ENCODE data around the gene HEG1.

HEG1 gene

DNA sequence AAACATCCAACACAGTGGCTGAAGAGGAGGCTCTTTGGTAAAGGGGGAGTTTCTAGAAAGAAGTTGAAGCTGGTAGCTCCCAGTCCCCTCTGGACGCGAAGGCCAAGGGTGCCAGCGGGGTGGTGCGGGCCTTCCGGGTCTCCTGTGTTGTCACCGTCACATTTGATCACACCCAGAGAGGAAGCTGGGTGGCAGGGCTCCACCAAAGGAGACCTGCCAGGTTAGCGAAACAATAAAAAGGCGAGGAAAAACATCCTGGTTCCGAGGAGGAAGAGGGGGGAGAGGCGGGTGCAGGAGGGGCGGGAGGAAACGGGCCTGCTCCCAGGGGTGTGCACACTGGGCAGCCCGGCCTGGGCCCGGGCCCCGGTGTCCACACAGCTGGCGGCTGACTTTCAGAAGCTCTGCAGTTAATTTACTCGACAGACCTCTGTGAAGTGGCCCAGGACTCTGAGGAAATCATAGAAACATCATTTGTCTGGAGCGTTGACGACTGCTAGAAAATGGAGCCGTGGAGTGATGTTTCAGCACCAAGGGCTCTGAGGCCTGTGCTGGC lies 12.1 kb downstream of the HEG1 start:
- no peak for FAIRE-seq

DNA sequence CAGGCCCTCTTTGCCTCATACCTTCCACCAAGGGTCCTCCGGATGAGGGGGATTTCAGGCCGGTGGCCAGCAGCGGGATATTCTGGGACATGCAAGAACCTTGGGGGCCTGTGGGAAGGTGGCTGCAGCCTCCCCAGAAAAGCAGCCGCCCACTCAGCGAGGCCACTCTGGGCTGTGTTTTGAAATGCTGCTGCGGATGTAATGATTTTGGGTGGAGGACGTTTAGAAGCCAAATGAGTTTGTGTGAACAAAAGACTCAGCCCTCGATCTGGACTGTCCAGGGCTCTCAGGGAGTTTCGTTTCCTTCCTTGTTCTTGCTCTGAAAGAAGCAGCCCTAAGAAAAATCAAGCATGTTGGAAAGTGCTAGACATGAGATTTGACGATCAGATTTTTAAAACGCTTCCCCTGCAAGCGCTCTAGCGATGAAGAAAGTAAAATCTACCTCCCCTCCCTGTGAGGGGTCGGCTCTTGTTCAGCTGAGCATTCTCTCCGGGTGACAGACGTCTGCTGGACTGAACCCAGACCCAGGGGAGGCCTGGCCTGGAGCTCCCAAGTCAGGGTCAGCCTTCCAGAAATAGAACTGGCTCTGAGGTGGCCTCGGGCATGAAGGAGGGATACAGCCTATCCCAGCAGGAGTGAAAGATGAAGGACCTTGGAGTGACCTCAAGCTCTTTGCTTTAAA lies 12.9 kb downstream of the HEG1 start:
- no peak for FAIRE-seq

DNA sequence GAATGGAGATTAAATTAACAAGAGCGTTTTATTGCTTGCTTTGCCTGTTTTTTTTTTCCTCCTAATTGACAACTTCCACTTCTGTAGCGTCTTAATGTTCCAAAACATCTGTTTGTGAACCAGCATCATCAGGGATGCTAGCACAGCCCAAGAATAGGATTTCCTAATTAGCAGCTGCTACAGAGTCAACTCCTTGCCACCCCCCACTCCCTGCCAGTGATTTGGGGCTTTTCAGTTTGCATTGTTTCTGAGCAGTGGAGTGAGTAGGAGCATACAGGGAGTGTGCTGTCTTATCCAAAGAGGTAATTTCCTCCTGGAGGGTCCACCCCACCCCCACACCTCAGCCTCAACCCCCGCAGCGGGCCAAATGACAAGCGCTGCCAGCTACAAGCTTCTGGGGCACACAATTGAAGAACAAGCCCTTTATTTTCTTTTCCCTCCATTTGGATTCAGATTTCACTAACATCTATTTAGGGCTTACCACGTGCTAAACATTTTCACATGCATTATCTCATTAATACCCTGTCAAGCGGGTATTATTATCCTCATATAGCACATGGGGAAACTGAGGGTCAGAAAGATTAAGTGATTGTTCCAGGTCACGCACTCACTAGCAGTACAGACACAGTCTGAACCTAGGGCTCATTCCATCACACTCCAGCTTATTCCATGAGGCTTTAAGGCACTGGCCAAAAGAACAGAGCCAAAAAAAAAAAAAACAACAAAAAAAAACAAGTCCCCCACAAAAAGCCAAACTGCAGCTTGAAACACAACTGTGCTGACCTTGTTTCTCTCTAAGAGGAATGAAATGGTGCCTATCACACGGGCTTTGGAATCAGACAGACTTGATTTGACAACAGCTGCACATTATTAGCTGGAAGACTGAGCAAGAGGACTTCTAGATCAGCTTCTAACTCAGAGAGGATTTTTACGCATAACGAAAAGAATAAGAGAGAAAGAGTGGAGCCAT lies 16.4 kb downstream of the HEG1 start:
- FAIRE-seq, result no peak

DNA sequence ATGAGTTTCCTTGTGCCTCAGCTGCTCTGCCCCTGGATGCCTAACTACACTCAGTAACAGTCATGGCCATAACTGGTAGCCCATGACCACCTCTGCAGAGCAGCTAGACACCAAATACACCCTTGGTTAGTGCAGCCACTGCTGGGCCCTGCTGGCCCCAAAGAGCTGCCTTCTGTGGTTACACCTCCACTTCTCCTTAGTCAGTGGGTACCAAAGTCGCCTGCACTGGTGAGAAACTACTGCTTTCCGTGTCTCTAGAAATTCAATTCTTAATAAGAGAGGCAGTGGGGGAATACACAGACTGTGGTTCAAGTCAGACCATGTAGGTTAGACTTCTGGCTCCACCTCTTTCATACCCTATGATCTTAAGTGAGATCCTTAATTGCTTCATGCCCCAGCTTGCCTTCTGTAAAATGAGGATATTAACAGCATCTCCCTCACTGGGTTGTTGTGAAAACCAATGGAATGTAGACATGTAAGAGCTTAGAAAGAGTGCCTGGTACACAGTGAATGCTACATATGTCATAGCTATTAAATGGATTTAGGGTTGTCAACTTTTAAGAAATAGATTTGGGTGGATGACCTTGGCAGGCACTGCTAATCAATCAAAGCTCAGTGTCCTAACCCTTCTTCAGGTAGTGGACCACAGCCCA lies 18.2 kb downstream of the HEG1 start:
- no peak for FAIRE-seq

DNA sequence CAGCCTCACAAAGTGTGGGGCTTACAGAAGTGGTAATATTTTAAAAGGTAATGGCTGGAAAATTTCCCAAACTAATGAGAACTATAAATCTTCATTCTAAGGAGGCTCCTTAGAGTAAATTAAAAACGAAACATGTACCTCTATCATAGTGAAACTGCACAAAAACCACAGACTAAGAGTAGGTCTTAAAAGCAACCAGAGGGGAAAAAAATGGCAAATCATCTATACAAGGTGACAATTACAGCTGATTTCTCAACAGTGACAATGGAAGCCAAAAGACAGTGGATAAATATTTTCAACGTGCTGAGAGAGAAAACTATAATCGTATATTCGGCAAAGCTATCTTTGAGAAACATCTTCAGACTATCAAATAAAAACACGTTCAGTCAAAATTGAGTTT lies 20.6 kb downstream of the HEG1 start:
- FAIRE-seq, result no peak

DNA sequence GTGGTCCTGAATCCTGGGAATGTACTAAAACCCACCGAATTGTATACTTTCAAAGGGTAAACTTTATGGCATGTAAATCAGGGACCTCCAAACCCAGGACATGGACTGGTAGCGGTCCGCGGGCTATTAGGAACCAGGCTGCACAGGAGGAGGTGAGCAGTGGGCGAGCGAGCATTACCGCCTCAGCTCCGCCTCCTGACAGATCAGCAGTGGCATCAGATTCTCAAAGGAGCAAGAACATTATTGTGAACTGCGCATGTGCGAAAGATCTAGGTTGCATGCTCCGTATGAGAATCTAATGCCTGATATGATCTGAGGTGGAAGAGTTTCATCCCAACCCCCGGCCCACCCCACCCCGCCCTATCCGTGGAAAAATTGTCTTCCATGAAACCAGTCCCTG lies 22.2 kb downstream of the HEG1 start:
- FAIRE-seq, result no peak

DNA sequence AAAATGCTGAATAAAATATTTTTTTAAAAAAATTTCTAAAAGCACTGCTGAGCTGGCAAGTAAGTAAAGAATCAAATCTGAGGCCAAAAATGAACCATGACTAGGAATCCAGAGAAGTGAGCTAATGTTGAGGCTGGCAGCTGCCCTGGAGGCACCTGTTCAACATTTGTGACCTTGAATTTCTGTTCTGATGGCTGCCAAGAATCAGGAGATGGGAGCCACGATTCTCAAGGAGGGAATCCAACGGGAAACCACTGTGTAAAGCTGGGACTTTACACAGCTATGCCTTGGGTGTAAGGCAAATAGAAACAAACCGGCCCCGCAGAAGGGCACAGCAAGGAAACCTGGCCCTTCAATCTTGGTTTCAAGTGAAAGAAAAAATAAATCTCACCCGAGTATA lies 22.7 kb downstream of the HEG1 start:
- FAIRE-seq, result no peak

DNA sequence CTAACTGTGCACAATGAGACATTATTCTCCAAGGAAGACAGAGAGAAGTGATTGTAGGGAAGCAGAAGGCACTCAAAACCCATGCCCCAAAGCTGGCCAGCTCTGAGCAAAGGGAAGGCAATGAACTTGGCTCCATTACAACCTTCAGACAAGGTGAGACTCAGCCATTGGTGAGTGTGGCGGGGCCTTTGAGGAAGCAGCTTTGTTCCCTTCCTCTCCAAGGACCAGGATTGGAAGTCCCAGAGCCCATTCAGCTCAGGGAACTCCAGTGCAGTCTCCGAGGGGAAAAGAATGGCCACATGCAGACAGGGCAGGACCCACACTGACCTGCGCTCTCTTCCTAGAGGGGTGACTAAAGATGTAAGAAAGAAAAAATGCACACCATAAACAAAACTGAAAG lies 23.1 kb downstream of the HEG1 start:
- no peak for FAIRE-seq

DNA sequence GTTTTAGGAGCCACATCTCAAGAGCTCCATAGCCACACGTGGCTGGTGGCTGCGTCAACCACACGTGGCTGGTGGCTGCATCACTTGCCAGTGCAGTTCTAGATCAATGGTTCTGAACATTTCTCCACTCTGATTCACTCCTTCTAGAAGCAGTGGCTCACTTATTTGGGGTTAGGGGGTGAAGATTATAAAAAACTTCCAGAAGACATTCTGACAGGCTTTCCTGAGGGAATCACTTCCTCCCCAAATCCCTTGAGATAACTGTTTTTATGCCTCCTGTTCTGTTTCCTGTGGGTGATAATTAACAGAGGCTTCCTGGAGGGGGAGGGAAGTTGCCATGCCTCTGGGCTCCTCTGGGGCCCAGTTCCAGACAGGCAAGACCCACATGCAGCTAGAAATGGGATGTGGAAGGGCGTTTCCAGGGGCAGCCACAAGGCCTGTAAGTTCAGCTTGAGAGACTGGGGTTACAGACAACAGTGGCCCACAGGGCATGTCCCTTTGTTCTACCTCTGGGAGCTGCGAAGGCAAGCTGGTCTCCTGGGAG lies 23.6 kb downstream of the HEG1 start:
- FAIRE-seq, result no peak

DNA sequence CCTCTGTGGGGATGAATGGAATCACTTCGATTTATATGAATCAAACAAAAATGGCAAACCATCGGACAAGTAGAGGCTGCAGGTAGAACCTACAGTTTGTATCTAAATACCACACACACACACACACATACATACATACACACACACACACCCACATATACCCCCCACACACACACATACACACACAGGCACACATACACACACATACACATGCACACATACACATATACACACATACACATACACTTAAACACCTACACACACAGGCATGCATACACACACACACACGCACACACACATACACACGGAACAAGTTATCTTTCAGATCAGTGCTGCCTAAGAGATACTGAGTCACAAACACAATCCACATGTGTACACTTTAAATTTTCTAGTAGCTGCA lies 24.3 kb downstream of the HEG1 start:
- no peak for FAIRE-seq

DNA sequence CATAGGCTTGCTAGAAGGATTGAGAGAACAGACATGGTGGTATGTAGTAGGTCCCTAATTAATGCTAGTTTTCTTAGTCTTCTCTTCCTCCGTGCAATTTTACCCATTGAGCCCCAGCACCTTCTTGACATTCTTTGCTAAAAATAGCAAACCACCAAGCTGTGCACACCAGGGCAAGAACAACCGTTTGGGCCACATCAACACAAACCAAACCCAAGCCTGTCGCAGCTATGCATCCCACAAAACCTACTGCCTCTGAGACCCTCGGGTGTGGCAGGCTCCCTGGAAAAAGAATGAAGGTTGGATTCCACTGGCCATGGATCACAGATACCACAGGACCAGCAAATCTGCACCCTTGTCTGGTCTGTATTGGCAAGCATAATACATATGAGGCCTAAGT lies 27.1 kb downstream of the HEG1 start:
- FAIRE-seq, result no peak

DNA sequence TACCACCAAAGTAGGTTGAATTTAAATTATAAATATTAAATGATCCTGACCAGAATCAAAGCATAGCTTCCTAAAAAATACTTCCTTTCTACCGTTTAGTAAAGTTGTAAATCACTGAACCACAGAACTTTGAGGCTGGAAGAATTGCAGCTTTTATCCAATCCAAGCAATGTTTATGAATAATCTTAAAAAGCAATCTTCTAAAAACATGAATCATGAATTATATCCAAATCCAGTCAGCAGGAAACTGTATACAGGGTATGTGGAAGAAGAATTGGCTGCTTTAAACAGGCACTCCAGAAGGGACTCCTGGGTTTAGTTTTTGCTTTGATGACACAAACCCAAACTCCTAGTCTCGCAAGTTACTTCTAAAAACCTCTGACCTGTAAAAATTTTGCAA lies 30.2 kb downstream of the HEG1 start:
- no peak for FAIRE-seq

DNA sequence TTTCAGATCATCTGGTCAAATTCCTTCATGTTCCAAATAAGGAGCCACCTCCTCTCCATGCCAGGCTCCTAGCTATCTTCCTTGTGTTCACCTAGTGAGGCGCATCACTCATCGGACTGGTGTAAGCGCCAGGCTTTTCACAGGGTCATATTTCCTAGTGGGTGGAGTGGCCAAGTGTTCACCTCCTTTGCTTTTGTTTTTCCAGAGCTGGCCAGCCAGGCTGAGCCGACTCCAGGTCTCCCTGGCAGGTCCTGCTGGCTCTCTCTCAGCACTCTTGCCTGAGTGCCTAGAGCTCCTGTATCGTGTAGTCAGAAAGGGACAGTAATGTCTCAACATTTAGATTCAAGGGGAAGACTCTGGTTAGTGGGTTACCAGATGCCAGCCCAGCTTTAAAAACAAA lies 31.0 kb downstream of the HEG1 start:
- FAIRE-seq, result no peak

DNA sequence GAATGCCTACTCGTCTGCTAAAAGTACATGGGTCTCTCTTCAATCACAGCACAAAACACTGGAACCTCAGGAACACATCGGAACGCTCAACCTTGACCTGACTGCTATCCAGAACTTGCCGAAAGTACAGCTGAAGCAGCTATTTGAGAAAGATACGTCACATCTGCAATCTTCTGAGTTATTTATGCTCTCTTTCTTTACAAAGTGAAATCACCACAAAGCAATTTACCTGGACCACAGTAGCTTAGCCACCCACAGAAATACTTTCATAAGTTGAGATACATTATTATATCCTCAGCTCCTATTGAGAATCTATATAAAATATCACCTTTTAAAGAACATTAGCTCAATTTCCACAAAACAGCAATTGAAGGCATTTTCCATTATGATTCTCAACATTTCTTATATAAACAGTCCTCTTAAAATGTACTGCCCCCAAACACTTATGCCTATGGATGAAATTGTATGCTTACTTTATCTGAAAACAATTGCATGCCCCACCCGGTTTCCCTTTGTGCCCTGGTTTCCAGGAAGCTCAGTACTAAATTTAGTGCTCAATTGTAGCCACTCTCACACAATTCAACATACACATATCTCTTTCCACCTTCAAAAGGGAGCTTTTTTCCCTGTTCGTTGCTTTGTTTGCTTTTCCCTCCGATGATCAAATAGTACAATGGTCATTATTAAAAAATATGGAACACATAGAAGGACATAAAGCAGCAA lies 31.8 kb downstream of the HEG1 start:
- no peak for FAIRE-seq

DNA sequence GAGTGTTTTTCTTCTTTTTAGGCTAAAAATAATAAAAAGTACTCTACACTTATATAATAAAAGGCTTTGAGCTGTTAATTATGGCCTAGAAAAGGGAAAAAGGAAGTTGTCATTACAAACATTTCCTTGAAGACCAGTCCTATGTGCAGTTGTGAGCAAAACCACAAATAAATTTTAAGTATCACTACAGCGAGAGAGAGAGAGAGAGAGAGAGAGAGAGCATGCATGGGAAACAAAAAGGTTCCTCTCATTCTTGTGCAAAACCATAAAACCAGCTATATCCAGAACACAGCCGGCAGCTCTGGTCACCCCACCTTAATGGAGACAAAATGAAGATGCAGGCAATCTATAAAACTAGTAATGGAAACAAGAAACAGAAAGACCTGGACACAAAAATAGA lies 33.6 kb downstream of the HEG1 start:
- FAIRE-seq, result no peak

DNA sequence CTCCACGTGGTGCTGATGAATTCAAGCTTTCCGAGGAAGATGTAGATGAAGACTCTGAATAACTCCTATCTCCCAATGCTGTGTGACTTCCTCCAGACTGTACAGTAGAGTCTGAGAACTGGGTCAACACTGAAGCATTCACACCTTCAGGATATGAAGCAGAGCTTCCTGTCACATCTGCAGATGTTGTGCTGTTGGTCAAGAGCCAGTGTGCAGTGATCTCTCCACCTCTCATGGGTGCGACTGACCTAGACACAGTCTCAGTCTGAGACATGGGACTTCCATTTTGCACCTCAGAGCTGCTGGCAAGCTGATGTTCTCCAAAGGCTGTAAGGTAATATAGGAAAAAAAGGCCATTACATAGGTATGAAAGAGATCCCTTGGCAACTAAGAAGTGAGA lies 36.5 kb downstream of the HEG1 start:
- no peak for FAIRE-seq

DNA sequence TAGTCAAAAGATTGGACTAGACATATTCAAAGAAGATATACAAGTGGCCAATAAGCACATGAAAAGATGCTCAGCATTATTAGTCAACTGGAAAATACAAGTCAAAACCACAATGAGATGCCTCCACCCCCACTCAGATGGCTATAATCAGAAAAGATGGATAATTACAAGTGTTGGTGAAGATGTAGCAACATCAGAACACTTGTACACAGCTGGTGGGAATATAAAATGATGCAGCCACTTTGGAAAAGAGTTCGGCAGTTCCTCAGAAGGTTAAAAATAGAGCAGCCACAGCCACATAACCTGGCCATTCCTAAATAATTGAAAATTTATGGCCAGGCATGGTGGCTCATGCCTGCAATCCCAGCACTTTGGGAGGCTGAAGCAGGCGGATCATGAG lies 38.4 kb downstream of the HEG1 start:
- no peak for FAIRE-seq

DNA sequence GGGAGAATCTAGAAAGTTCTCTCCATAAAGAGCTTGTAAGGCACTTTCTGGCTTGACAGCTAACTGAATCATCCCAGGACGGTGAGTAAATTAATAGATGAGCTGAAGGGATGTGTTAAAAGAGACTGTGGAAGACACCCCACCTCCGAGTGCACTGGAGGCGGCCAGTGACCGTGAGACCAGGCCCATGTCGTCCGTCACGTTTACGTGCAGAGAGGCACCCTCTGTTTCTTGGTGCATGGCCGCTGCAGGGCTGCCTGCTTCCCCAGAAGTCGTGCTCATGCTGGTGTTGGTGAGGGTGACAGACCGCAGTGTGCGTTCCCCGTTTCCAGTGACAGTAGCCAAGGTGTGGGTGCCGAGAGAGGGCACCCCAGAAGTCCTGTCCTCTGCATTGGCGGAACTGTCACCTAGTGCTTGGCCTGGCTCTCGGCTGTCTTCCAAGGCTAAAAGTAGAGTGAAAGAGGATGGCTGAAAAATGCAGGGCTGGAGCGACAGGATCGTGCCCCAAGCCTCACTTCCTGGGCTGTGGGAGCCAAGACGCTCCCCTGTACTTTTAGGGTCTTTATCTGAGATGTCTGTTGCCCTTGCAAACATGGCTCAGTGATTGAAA lies 41.1 kb downstream of the HEG1 start:
- no peak for FAIRE-seq

DNA sequence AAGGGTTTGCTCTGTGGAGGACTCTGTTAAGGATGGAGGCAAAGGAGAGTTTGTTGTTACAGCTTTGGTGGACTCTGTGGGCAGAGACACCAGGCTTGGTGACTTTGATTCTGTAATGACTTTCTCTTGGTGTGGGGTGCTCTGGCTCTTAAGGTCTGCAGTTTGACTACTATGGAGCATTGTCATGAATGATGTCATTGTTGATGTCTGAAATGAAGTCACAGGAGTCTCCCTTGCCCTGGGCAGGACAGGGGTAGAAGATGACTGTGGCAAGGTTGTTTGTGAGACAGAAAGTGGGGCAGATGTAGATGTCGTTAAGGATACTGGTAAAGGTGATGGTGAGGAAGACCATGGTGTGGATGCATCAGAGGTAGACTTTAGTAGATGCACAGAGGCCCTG lies 42.7 kb downstream of the HEG1 start:
- FAIRE-seq, result no peak

DNA sequence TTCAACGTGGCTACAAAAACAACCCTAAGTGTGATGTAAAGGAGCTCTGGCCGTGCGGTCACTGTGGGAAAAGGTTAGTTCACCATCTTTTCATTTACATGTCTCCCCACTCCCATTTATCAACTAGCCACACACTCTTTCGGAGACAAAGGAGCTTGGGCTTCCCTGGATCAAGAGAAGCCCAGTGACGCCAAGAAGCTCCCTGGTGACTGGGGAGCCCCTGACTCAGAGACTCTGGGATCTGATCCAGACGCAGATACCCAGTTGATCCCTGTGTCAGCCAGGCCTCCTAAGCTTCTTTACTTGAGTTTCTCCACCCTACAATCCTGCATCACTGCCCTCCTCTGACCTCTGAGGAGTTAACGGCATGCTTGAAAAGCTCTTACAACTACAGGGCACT lies 43.9 kb downstream of the HEG1 start:
- FAIRE-seq, result no peak

DNA sequence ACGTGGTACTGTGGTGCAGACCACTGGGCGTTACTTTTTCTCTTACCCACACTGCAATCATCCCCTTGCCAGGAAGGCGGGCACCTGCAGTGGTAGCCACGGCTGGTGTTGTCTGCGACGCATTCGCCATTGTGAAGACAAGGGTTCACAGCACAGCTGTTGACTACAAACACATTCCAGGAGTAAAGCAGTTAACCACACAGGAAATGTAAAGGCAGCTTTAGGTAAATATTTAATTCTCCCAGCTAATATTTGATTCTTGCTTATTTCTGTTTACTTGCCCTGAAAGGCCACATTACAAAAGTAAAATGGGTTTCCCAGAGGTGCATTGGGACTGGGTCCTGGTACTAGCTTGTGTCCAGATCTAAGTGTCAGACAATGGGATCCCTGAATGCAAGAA lies 45.4 kb downstream of the HEG1 start:
- no peak for FAIRE-seq

DNA sequence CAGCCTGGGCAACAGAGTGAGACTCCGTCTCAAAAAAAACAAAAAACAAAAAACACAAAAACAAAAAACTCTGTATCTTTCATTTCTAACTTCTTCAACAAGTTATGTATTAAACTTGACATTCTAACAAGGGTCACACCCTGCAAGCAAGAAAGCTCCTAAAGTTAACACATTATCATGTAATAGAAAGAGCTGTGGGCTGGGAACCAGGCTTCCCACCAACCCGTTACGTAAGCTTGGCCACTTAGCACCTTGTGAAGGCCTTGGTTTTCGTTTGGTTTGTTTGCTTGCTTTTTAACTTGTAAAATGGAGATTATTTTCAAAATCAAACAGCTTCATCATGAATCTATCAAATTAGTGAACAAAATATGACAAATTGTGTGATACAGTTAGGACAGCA lies 47.0 kb downstream of the HEG1 start:
- FAIRE-seq, result no peak
